Mucosa of rectum (tissue), 2 donors: ENCODE results near the gene LPAR1.

Source experiments
- H3K27ac ChIP-seq, 2 donors: one replicate each; pipeline ENCODE4 v1.7.0; 2013; ENCODE audit warnings: inconsistent platforms in 2 of 2, low read depth in 2 of 2, low read length in 2 of 2
- H3K27me3 ChIP-seq, 2 donors: one replicate each; pipeline ENCODE4 v1.7.0; 2013; ENCODE audit warnings: low read length in 2 of 2; ENCODE audit not compliant: control insufficient read depth in 2 of 2, insufficient read depth in 2 of 2
- H3K36me3 ChIP-seq, 2 donors: one replicate each; pipeline ENCODE4 v1.7.0; 2013; ENCODE audit warnings: low read length in 2 of 2; ENCODE audit not compliant: control insufficient read depth in 2 of 2, insufficient read depth in 2 of 2
- H3K4me1 ChIP-seq, 2 donors: one replicate each; pipeline ENCODE4 v1.7.0; 2013; ENCODE audit warnings: low read length in 2 of 2, mild to moderate bottlenecking in 1 of 2; ENCODE audit not compliant: control insufficient read depth in 2 of 2, insufficient read depth in 2 of 2
- H3K4me3 ChIP-seq, 2 donors: one replicate each; pipeline ENCODE4 v1.7.0; 2013; ENCODE audit warnings: low read length in 2 of 2
- H3K9ac ChIP-seq, 2 donors: one replicate each; pipeline ENCODE4 v1.7.0; 2013; ENCODE audit warnings: low read length in 2 of 2, low read depth in 1 of 2, mild to moderate bottlenecking in 1 of 2
- H3K9me3 ChIP-seq, 2 donors: one replicate each; pipeline ENCODE4 v1.7.0; 2013; ENCODE audit warnings: low read length in 2 of 2; ENCODE audit not compliant: control insufficient read depth in 2 of 2
- donor health status: healthy.
- donor health status: Normal muscosa, but diverticular disease.

LPAR1 gene

DNA sequence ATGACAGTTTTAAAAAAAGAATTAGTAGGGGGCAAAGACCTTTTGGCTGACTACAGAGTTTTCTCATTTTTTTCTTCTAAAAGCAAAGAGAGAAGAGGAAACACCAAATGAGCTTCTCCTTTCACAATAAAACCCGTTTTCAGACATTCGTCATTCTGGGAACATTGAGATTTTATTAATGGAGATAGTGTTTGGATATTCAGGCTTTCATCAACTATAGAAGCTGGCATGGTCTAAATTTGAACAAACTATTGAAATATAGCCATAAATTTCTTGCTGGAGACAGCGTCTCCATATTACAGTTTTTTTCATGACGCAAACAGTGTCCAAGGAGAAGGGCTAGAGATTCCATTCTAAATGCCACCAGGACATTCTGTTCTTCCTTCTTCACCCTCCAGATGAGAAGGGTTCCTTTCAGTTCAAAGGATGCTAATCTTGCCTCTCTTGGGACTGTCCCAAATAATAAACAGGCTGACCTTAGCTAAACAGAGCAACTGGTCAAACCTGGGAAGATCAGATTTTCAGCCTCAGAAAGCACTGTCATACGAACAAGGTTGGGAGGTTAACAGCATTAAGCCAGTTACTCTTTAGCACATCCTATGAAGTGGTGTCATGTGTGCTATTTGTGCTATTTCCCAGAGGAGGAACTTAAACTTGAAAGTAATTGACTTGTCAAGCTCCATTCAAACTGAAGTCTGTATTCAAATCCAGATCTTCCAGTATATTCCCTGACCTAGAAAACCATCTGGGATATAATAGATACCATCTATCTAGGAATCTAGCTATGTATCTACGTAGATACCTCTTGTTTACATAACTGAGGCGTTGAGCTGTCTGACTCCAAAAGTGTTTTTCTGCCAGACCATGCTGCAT lies 125.6 kb downstream of the LPAR1 start:
- H3K9me3 ChIP-seq = peaks cover 0 to 6% of the 10 kb centered on the region in 2 donors

DNA sequence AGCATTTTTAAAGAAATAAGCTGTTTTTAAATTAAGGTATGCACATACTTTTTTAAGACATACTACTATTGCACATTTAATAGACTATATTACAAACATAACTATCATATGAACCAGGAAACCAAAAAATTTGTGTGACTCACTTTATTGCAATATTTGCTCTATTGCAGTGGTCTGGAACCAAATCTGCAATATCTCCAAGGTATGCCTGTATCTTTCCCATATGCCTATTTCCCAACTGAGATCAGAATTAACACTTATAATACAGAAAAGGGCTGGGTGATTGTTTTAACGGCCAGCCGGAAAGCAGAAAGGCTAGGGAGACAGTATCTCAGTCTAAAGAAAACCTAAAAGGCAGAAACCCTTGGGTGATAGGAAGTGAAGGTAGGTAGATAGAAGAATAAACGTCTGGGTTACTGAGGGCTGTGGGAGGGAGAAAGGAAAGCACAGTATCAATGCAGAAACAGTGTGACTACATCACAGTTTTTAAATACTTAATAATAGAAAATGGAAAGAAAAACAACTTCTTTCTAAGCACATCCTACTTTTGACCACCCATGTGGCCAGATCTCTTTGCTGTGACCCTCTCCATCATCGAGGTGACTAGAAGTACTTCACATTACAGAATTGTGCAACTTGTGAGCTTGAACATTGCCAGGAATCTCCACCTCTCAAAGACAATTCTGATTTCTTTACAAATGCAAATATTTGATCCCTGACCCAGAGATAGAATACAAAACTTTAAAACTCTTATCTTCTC lies 126.4 kb downstream of the LPAR1 start:
- Histone ChIP-seq H3K36me3 (no peaks in the 10 kb centered on the region), H3K9ac (no peak overlapping the region), H3K27me3 (no peaks in the 10 kb centered on the region), H3K27ac (peak overlapping the region in 1 of 2 donors; percentile 56), H3K9me3 (peaks cover 0 to 6% of the 10 kb centered on the region in 2 donors), H3K4me1 (no peaks in the 10 kb centered on the region), H3K4me3 (no peak overlapping the region)

More for the DNA sequence above, 125.6 kb downstream of the LPAR1 start:
- Histone ChIP-seq H3K36me3 (no peaks in the 10 kb centered on the region), H3K4me1 (no peaks in the 10 kb centered on the region), H3K27ac (peak overlapping the region; percentile 11 to 56), H3K27me3 (no peaks in the 10 kb centered on the region), H3K9ac (no peak overlapping the region), H3K4me3 (no peak overlapping the region)

DNA sequence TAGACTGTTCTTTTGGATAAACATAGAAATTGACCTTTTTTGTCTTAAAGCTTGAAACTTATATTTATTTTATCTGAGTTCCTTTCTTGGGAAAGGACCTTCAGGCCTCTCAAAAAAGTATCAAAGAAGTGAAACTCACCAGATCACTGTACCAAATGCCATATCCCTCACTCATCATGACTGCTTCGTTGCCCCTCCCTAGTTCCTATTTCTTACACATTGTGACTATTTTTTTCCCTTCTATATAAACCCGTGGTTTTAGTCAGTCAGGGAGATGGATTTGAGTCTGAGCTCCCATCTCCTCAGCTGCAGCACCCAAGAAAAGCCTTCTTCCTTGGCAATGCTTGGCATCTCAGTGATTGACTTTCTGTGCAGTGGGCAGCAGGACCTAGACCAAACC lies 129.4 kb downstream of the LPAR1 start:
- H3K4me3 ChIP-seq = no peak overlapping the region
- no peaks in the 10 kb centered on the region for H3K36me3 ChIP-seq
- H3K9me3 ChIP-seq = peaks cover 0 to 6% of the 10 kb centered on the region in 2 donors
- no peaks in the 10 kb centered on the region for H3K27me3 ChIP-seq
- no peak overlapping the region for H3K9ac ChIP-seq
- no peak overlapping the region for H3K27ac ChIP-seq
- no peaks in the 10 kb centered on the region for H3K4me1 ChIP-seq

DNA sequence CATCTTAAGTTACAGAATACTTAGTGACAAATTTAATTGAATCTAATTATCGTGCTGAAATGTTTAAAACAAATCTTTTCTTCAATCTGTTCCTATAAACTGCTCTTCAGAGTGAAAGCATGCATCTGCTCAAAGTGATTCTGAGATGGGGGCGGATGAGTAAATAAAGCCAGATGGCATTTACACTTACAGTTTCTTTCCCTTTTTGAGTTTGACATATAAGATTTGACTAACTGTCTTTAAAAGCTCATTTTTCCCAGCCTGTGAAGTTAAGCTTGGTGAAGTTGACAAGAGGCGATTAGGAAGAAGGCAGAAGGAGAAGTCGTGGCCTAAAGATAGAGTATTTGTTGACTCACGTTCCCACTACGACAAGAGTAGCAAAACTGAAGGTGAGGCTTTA lies 137.4 kb downstream of the LPAR1 start:
- Histone ChIP-seq H3K27ac (no peak overlapping the region), H3K4me1 (no peaks in the 10 kb centered on the region), H3K36me3 (no peaks in the 10 kb centered on the region)

DNA sequence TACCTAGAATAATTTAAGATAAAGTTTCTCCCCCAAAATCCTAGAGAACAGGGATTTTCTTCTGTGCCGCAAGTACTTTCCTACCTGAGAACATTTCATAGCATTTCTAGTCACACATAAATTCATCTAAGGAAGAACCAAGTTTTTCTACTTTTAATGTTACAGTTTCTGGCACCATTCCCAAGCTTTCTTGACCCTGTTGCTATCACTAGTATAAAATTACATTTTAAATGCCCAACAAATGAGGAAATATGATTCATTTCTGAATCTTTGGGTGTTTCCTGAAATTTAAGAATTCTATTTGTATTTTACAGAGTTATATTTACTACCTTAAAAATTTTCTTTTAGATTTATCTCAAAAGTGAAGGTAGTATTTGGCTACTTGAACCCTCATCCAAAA lies 137.8 kb downstream of the LPAR1 start:
- Histone ChIP-seq H3K4me3 (no peak overlapping the region), H3K9me3 (no peaks in the 10 kb centered on the region), H3K4me1 (no peaks in the 10 kb centered on the region), H3K27ac (no peak overlapping the region), H3K27me3 (no peaks in the 10 kb centered on the region), H3K36me3 (no peaks in the 10 kb centered on the region), H3K9ac (no peak overlapping the region)

More for the DNA sequence above, 137.4 kb downstream of the LPAR1 start:
- Histone ChIP-seq H3K9ac (no peak overlapping the region), H3K27me3 (no peaks in the 10 kb centered on the region), H3K4me3 (no peak overlapping the region), H3K9me3 (no peaks in the 10 kb centered on the region)

DNA sequence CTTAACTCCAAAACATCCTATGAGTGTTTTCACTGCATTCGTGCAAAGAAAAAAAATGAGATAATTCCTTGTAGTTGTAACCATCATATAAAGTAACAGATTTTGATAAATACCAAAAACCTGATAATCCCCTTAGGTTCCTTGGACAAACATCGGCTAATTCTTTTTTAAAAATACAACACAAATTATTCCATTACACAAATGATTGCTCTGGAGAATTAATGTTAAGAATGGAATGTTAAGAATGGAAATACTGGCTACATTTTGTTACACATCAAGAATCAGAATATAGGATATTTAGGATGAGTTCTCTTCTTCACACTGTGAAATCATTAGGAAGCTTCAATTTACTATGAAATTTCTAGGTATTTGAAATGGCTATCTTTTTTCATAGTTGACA lies 139.4 kb downstream of the LPAR1 start:
- H3K9ac ChIP-seq = no peak overlapping the region
- H3K4me3 ChIP-seq = no peak overlapping the region
- H3K4me1 ChIP-seq = no peaks in the 10 kb centered on the region
- no peaks in the 10 kb centered on the region for H3K9me3 ChIP-seq
- H3K27me3 ChIP-seq = no peaks in the 10 kb centered on the region
- H3K36me3 ChIP-seq = no peaks in the 10 kb centered on the region
- H3K27ac ChIP-seq = no peak overlapping the region

DNA sequence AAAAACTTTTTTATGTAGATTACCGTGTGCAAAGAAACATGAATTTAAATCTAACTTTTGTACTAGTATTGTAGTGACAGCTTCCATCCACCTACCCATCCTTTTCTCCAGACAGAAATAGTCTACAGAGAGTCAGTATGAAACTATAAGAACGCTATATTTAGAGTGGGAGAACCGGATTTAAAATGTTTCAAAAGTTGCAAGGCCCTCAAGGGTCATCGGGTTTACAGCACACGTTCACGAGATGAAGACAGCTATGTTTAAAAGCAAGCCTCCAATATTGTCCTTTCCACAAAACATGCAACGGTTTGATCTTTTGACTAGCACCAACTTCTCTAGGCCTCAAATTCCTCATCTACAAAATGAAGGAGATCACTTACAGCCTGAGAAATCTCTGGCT lies 139.9 kb downstream of the LPAR1 start:
- Histone ChIP-seq H3K9me3 (no peaks in the 10 kb centered on the region), H3K27ac (no peak overlapping the region), H3K9ac (no peak overlapping the region), H3K27me3 (no peaks in the 10 kb centered on the region), H3K36me3 (no peaks in the 10 kb centered on the region), H3K4me1 (no peaks in the 10 kb centered on the region), H3K4me3 (no peak overlapping the region)

DNA sequence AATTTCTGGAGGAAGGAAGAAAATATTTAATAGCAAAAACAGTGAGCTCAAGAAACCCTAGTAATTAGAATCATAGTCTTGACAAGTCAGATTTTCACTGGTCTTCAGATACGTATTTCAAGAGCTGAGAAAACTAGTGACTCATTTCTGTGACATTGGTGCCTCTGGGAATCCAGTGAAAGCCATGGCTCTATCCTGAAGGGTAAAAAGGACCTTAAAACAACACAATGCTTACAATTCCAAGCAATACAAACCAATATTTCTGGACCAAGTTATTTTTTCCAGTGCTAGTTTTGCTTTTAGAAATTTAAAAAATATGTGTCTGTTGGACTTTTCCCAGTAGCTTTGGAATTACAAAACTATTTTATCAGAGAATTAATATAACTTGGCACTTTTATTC lies 140.3 kb downstream of the LPAR1 start:
- Histone ChIP-seq H3K4me3 (no peak overlapping the region), H3K36me3 (no peaks in the 10 kb centered on the region), H3K9me3 (no peaks in the 10 kb centered on the region), H3K4me1 (no peaks in the 10 kb centered on the region), H3K27me3 (no peaks in the 10 kb centered on the region), H3K27ac (no peak overlapping the region), H3K9ac (no peak overlapping the region)

DNA sequence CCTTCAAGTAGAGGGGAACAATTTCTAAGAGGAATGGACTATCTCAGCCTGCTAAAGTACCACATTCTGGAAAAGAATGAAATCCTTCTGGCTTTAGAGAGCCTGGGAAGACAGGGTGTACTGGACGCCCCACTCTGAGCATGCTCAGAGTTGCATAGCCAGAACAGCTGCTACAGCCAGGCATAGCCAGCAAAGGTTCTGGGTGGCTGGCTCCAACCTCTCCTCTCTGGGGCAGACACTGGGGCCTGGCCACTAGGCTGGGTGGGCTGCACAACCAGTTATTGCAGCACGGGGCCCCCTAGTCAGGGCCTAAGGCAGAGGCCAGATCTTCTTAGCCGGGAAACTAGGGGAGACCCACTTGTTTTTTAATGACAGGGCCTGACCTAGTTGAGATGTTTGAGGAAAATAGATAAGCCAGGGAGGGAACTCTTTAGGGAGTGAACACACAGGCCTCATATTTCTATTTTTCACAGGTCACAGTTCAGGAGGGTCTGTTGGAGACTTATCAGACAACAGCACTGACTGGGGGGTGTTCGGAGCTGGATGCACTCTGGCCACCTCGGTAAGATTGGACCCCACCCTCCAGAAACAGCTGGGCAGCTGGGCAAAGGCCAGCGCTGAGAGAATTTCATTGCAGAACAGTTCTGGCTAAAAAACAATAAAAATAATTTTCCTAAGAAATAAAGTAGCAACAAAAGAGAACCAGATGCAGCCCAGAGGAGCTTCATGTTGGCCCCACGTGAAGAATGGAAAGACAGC lies 142.9 kb downstream of the LPAR1 start:
- Histone ChIP-seq H3K27me3 (no peaks in the 10 kb centered on the region), H3K9ac (no peak overlapping the region), H3K4me3 (no peak overlapping the region), H3K4me1 (no peaks in the 10 kb centered on the region), H3K27ac (peak overlapping the region; percentile 38 to 56), H3K9me3 (no peaks in the 10 kb centered on the region), H3K36me3 (no peaks in the 10 kb centered on the region)

DNA sequence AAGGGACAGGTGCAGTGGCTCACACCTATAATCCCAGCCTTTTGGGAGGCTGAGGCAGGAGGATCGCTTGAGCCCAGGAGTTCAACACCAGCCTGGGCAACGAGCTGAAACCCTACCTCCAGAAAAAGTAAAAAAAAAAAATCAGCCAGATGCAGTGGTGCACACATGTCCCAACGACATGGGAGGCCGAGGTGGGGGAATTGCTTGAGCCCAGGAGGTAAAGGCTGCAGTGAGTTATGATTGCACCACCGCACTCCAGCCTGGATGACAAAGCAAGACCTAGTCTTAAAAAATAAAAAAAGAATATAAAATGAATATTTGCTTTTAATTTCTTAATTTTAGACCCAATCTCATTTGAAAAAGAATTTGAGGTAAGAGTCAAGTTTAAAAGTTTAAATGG lies 143.5 kb downstream of the LPAR1 start:
- no peak overlapping the region for H3K4me3 ChIP-seq

More for the DNA sequence above, 143.5 kb downstream of the LPAR1 start:
- Histone ChIP-seq H3K27ac (no peak overlapping the region), H3K36me3 (no peaks in the 10 kb centered on the region), H3K9ac (no peak overlapping the region), H3K27me3 (no peaks in the 10 kb centered on the region), H3K4me1 (no peaks in the 10 kb centered on the region), H3K9me3 (no peaks in the 10 kb centered on the region)
